Colonic mucosa (tissue), 4 donors: ENCODE measurements around the gene DCLK1. TPM values are rescaled to one million over a fixed set of nuclear protein-coding genes. Genes with fewer than 3 reads are reported as not detected.

Experiments
- DNase-seq: peaks from one replicate; pipeline ENCODE4 v3.0.0-alpha.2; 2020
- H3K27ac ChIP-seq: fragments of 200-600 bp; one replicate; pipeline ENCODE4 v1.8.0; 2021
- H3K27me3 ChIP-seq: fragments of 200-600 bp; one replicate; pipeline ENCODE4 v1.8.0; 2021
- H3K36me3 ChIP-seq: fragments of 200-600 bp; one replicate; pipeline ENCODE4 v1.8.0; 2021
- H3K4me1 ChIP-seq: fragments of 200-600 bp; one replicate; pipeline ENCODE4 v1.8.0; 2021; ENCODE audit warnings: mild to moderate bottlenecking
- H3K4me3 ChIP-seq: fragments of 200-600 bp; one replicate; pipeline ENCODE4 v1.8.0; 2021
- H3K9ac ChIP-seq, 2 donors: one replicate each; pipeline ENCODE4 v1.7.0; 2013; ENCODE audit warnings: control low read depth in 2 of 2, low read depth in 2 of 2, low read length in 2 of 2
- H3K9me3 ChIP-seq: fragments of 200-600 bp; one replicate; pipeline ENCODE4 v1.8.0; 2021
- intact Hi-C: fragments of 100-400 bp; cut with DNase I; formaldehyde crosslinking; loops from one replicate; pipeline ENCODE4 v1.14.1; 2022
- total RNA-seq, 2 donors: library from RNA; stranded (reverse); fragmentation: NEBNext Ultra II Directional in 1 of 2; extraction: Animal tissue kit (Norgen Biotek cat#: 25700) in 1 of 2; gene quantifications; one replicate each; pipeline ENCODE4 v1.2.1, GENCODE V29; 2021
- TF ChIP-seq, protein P1 (sequence below): fragments of 200-600 bp; IDR thresholded peaks from one replicate; pipeline ENCODE4 v1.8.0; 2022; ENCODE audit warnings: antibody characterized with exemption, mild to moderate bottlenecking
- donor health status: healthy.
- donor health status: DM: no; HTN: no; CAD: no.
- donor health status: DM: no; HTN: no; CAD: no.

DCLK1 gene
- total RNA-seq, 2 donors from 2014 or later = 1.5 to 5.0 TPM

DNA sequence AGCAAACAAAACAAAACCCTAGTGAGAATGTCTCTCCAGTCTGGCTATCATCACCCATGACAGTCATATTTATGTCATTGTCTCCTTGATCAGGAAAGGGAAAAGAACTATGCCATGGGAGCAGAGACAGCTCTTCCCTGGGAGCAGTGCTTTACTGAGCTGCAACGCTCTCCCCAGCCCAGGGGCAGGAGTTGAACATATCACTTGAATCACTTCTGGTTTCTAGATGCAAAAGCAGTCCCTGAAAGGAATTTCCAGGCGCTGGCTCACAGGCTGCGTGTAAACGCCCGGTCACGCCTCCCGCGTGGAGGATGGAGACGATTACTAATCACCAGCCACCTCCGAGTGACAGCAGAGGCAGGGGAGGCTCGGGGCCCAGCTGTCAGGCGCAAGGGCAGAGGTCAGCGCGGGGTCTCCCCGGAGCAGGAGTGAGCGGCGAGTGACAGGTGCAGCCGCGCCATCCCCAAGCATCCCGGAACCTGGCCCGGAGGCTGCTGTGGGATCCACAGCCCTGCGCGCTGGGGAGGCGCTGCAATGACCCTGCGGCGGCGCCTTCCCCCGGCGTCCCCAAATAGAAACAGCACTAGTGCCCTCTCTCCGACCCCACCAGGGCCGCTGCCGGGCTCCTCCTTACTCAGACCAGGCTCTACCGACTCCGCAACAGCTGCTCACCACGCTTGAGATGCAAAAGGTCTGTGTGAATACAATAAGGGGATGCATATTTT is 23.5 kb upstream of the DCLK1 start:
- Histone ChIP-seq H3K9ac (no peak overlapping the region), H3K4me3 (no peak overlapping the region), H3K27ac (no peak overlapping the region), H3K36me3 (no peaks in the 10 kb centered on the region), H3K4me1 (no peaks in the 10 kb centered on the region), H3K9me3 (no peaks in the 10 kb centered on the region), H3K27me3 (no peaks in the 10 kb centered on the region)
- intact Hi-C loops = no loop called here
- DNase-seq = no peak
- TF ChIP-seq, protein P1, sequence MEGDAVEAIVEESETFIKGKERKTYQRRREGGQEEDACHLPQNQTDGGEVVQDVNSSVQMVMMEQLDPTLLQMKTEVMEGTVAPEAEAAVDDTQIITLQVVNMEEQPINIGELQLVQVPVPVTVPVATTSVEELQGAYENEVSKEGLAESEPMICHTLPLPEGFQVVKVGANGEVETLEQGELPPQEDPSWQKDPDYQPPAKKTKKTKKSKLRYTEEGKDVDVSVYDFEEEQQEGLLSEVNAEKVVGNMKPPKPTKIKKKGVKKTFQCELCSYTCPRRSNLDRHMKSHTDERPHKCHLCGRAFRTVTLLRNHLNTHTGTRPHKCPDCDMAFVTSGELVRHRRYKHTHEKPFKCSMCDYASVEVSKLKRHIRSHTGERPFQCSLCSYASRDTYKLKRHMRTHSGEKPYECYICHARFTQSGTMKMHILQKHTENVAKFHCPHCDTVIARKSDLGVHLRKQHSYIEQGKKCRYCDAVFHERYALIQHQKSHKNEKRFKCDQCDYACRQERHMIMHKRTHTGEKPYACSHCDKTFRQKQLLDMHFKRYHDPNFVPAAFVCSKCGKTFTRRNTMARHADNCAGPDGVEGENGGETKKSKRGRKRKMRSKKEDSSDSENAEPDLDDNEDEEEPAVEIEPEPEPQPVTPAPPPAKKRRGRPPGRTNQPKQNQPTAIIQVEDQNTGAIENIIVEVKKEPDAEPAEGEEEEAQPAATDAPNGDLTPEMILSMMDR = no peak

DNA sequence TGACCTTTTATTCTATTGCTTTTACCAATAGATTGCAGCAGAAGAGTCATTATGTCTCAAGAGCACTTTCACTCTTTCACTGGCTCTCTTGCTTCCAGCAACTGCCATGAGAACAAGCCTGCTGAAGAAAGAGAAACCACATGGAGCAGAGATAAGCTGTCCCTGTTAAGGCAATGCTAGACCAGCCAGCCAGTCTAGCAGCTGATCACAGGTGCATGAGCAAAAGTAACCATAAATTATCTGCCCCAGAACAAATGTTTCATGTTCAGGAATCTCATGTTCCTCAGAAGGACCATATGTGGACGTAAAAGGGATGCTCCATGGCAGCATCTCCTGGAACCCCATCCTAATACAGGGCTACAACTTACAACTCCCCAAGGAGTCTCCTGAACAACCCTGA is 20.4 kb upstream of the DCLK1 start:
- H3K9me3 ChIP-seq = no peaks in the 10 kb centered on the region
- intact Hi-C loops = no loop called here
- no peaks in the 10 kb centered on the region for H3K36me3 ChIP-seq
- no peak for DNase-seq
- TF ChIP-seq, protein P1 = no peak
- no peak overlapping the region for H3K4me3 ChIP-seq
- H3K27me3 ChIP-seq = no peaks in the 10 kb centered on the region
- no peak overlapping the region for H3K27ac ChIP-seq
- H3K9ac ChIP-seq = no peak overlapping the region
- H3K4me1 ChIP-seq = no peaks in the 10 kb centered on the region

DNA sequence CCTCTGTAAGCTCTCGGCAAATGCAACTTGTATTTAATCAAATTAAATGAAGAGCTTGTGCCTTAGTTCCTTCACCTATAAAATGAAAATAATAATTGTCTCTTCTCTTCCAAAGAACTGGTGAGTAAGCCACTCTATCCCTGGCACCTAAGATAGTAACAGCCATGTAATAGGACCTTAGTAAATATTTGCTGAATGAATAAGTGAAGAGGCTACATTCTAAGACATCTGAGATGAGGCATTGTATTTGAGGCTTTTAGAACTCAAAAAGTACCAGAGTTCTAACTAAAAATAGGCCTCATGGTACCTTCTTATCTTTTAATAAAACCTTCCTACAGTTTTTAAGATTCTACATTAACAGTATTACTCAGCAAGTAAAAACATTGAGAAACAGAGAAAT is 17.3 kb upstream of the DCLK1 start:
- TF ChIP-seq, protein P1 = no peak
- Histone ChIP-seq H3K4me1 (no peaks in the 10 kb centered on the region), H3K9ac (no peak overlapping the region), H3K9me3 (no peaks in the 10 kb centered on the region), H3K27ac (no peak overlapping the region), H3K27me3 (no peaks in the 10 kb centered on the region), H3K4me3 (no peak overlapping the region), H3K36me3 (no peaks in the 10 kb centered on the region)
- intact Hi-C loops = no loop called here
- DNase-seq = no peak

DNA sequence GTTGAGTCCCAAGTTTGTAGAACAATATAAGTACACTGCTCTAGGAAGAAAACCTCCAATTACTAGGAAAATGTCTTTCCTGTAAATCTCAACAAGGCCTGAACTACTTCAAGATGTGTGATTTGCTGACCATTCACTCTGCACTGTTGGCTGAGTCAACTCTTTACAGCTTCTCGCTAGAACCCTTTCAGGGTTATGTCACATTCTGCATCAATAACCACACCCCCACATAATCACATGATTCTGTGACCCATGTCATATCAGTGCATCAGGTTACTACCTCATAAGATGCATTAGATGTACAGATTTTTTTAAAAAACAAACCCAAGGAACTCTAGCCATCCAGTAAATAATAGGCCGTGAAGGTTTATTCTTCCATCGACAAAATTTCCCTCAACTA is 16.1 kb upstream of the DCLK1 start:
- DNase-seq = no peak
- Histone ChIP-seq H3K27me3 (no peaks in the 10 kb centered on the region), H3K36me3 (no peaks in the 10 kb centered on the region), H3K27ac (no peak overlapping the region), H3K9ac (no peak overlapping the region), H3K9me3 (no peaks in the 10 kb centered on the region), H3K4me3 (no peak overlapping the region), H3K4me1 (no peaks in the 10 kb centered on the region)
- intact Hi-C loops = no loop called here
- TF ChIP-seq, protein P1 = no peak

DNA sequence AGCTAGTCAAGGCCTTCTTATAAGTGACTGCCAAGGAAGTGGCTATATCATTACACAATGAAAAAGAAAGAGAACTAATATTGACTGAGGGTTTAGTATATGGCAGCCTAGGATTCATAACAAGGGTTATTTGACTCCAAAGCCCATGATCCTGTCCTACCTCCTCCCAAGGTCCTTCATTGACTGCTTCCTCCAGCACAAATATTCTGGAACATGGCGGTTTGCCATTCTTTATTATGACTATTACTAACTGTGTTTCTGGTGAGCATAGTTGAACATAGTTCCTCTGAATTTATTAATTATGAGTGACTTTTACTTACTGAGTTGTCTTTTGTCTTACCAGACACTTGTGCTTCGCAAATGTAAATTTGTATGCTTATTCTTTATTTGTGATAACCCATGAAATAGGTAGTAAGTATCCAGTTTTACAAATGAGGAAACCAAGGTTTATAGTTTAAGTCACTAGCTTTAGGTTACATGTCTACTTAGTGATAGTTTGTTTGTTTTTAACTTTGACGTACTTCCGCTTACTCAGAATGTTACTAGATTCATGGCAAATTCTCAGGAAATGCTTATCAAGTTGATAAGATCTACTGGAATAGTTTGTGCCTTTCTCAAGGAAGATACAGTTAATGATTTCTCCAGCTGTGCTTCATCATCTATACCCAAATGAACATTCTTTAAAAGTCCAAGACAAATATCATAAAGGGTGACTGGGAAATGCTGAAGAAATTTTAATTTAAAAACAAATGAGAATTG is 15.5 kb upstream of the DCLK1 start:
- H3K27me3 ChIP-seq = no peaks in the 10 kb centered on the region
- H3K4me1 ChIP-seq = no peaks in the 10 kb centered on the region
- H3K9ac ChIP-seq = no peak overlapping the region
- H3K9me3 ChIP-seq = no peaks in the 10 kb centered on the region
- no peaks in the 10 kb centered on the region for H3K36me3 ChIP-seq
- TF ChIP-seq, protein P1 = no peak
- no peak overlapping the region for H3K27ac ChIP-seq
- no peak overlapping the region for H3K4me3 ChIP-seq
- DNase-seq = no peak
- intact Hi-C loops = no loop called here
